Subcutaneous adipose tissue (tissue), 4 donors: ENCODE measurements around the gene ANAPC2. TPM values are rescaled to one million over a fixed set of nuclear protein-coding genes. Genes with fewer than 3 reads are reported as not detected.

Source experiments
- CTCF ChIP-seq: fragments of 450-650 bp; IDR thresholded peaks from one replicate; pipeline ENCODE4 v1.5.1; 2016; ENCODE audit warnings: low read depth, mild to moderate bottlenecking, control low read depth, antibody characterized with exemption, moderate library complexity
- total RNA-seq, 4 donors: library from RNA; depleted of rRNA; stranded (reverse); fragments of >200 nt; gene quantifications; one replicate each; pipeline ENCODE4 v1.1.0, GENCODE V29; 2016

ANAPC2 gene
- total RNA-seq, 4 donors from 2014 or later = 11.6 to 53.1 (median 22.6) TPM

- TF ChIP-seq CTCF = no peak
Measured at GRCh38 chr9:137229903-137230704, 41.7 kb upstream of the ANAPC2 start.

GRCh38 chr9:137228968-137229896 is 40.9 kb upstream of the ANAPC2 start:
- TF ChIP-seq CTCF = no peak

GRCh38 chr9:137228506-137228967 is 40.2 kb upstream of the ANAPC2 start:
- no peak for TF ChIP-seq CTCF

- no peak for TF ChIP-seq CTCF
Measured at GRCh38 chr9:137227853-137228505, 39.6 kb upstream of the ANAPC2 start.

GRCh38 chr9:137227054-137227852 is 38.9 kb upstream of the ANAPC2 start, which contains the start of gene RNF224:
Gene RNF224, plus strand, starts transcription at chr9:137227502. Its CDS starts 834 bp downstream, at chr9:137228336.
- TF ChIP-seq CTCF = no peak

- no peak for TF ChIP-seq CTCF
Measured at GRCh38 chr9:137226338-137227053, 38.1 kb upstream of the ANAPC2 start.
